ENCODE data around the gene PRAMEF15.
"Not testable (repeated sequence)": the region's sequence is repeated elsewhere in the genome, so short reads cannot be mapped to it uniquely, and the experiment has no call there.

The PRAMEF15 gene

GRCh38 chr1:13315281-13315680 lies at the start of gene PRAMEF15:
Gene PRAMEF15, plus strand, starts transcription at chr1:13315581. Its CDS starts 2,827 bp downstream, at chr1:13318408.
- H3K27ac ChIP-seq: not testable (repeated sequence)

GRCh38 chr1:13277016-13277415 lies 38.4 kb upstream of the PRAMEF15 start:
- not testable (repeated sequence) for H3K27ac ChIP-seq

- H3K27ac ChIP-seq: not testable (repeated sequence)
Measured at GRCh38 chr1:13279617-13280016, 35.8 kb upstream of the PRAMEF15 start.

- H3K27ac ChIP-seq: not testable (repeated sequence)
Measured at GRCh38 chr1:13285037-13285436, 30.3 kb upstream of the PRAMEF15 start, which contains the start of gene PRAMEF8. Gene PRAMEF8, minus strand, starts transcription at chr1:13285137. Its CDS starts 1,046 bp downstream, at chr1:13284091.

GRCh38 chr1:13289030-13289429 lies 26.4 kb upstream of the PRAMEF15 start:
- not testable (repeated sequence) for H3K27ac ChIP-seq

GRCh38 chr1:13297216-13297931 lies 18.0 kb upstream of the PRAMEF15 start:
- not testable (repeated sequence) for H3K27ac ChIP-seq

- not testable (repeated sequence) for H3K27ac ChIP-seq
Measured at GRCh38 chr1:13298699-13299098, 16.7 kb upstream of the PRAMEF15 start.

GRCh38 chr1:13302197-13302596 lies 13.2 kb upstream of the PRAMEF15 start:
- H3K27ac ChIP-seq: not testable (repeated sequence)

GRCh38 chr1:13303239-13303638 lies 12.1 kb upstream of the PRAMEF15 start, which contains the start of gene PRAMEF33:
Gene PRAMEF33, plus strand, starts transcription at chr1:13303539. Its CDS starts 2,416 bp downstream, at chr1:13305955.
- not testable (repeated sequence) for H3K27ac ChIP-seq

GRCh38 chr1:13342496-13342895 lies 27.1 kb downstream of the PRAMEF15 start:
- H3K27ac ChIP-seq: not testable (repeated sequence)

- H3K27ac ChIP-seq: not testable (repeated sequence)
Measured at GRCh38 chr1:13347034-13347433, 31.7 kb downstream of the PRAMEF15 start, which contains the start of gene PRAMEF14. Gene PRAMEF14, minus strand, starts transcription at chr1:13347134. Its CDS starts 1,820 bp downstream, at chr1:13345314.

- H3K27ac ChIP-seq: not testable (repeated sequence)
Measured at GRCh38 chr1:13353476-13353875, 38.1 kb downstream of the PRAMEF15 start.

- H3K27ac ChIP-seq: not testable (repeated sequence)
Measured at GRCh38 chr1:13354475-13354874, 39.1 kb downstream of the PRAMEF15 start.

GRCh38 chr1:13356774-13357173 lies 41.4 kb downstream of the PRAMEF15 start:
- TF ChIP-seq CTCF (IDR thresholded peaks at IDR 0.05): peak; percentile 65
- H3K27ac ChIP-seq: not testable (repeated sequence)

GRCh38 chr1:13362364-13362763 lies 47.0 kb downstream of the PRAMEF15 start:
- not testable (repeated sequence) for H3K27ac ChIP-seq

GRCh38 chr1:13364928-13365327 lies 49.5 kb downstream of the PRAMEF15 start:
- H3K27ac ChIP-seq: not testable (repeated sequence)

GRCh38 chr1:13366536-13366935 lies 51.2 kb downstream of the PRAMEF15 start:
- H3K27ac ChIP-seq: not testable (repeated sequence)
